NOMO-1 treated with dmso at 0.1 percent for 144 hours (cell line): Measurements from ENCODE around the gene ID4.
"Not testable (repeated sequence)": the region's sequence is repeated elsewhere in the genome, so short reads cannot be mapped to it uniquely, and the experiment has no call there.

ENCODE experiments used
- DNase-seq: peaks from one replicate; lab custom pipeline; 2025; ENCODE audit not compliant: unreplicated experiment; lab: John Stamatoyannopoulos, UW

ID4 gene

DNA sequence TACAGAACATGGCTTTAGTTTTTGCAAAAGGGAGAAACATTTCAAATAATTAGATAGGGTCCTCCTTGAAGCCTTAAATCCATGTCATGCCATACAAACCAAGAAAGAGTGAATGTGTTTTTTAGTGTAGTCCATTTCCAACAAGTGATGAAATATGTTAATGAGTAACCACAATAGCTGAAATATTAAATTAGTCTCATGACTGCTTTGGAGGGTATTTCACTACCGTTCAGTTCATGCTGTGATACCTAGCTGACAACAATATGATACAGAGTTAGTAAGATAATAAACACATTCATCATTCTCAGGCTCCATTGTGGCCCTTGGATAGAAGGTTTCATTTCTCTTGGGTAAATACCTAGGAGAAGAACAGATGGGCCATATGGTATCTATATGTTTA, 5.8 kb upstream of the ID4 start:
- no peak for DNase-seq

DNA sequence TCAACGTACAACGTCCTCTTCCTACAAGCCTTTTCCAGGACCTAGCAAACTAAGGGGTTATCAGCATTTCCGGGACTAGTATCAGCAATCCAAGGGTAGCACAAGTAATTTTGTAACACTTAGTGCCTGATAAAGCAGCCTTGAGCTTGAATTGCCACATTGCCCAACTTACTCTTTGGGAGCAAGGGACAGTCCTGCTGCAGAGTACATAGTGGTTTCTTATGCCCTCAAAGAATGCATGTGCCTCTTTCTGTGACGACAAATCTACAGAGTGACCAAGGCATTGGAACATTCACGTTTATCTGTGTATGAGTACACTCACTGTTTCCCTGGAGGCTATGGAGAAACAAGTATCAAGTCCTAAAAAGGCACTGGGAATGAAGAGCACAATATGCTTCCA, 3.2 kb upstream of the ID4 start:
- DNase-seq, result no peak

- no peak for DNase-seq
Observed at GRCh38 chr6:19834858-19835257, 2.3 kb upstream of the ID4 start.

GRCh38 chr6:19835605-19836004, 1.6 kb upstream of the ID4 start:
- no peak for DNase-seq

- DNase-seq, result no peak
Observed at GRCh38 chr6:19837511-19838441, 606 bp downstream of the ID4 start.

DNA sequence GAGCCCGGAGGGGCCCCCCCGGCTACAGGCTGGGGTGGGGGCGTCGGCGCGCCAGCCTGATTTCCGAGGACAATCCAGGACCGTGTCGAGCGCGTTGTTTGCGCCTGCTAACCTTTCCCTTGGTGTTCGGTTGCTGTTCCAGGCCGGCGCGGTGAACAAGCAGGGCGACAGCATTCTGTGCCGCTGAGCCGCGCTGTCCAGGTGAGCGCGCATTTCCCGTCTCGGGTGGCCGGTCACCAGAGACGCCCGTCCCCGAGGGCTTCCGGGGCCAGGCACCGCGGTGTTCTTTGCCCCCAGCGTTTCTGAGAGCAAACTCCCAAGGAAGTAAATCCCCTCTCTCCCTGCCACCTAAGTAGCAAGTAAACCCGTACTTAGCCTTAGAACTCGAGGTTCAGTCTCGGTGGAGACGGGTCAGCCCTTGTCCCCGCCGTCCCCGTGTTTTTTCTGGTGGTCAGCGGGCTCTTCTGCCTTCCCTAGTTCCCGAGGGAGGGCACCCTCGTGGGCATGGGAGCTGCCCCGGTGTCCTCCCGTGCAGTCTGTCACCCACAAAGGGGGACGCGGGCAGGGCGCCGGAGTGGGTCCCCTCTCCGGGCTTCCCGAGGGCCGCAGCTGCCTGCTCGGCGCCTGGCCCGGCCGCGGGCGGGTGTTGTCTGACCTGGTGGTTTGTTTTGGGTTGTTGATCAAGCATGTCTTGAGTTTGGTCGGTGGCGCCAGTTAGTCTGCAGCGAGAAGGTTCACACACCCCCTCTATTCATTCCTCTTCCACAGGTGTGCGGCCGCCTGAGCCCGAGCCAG, 1.5 kb downstream of the ID4 start:
- DNase-seq, result no peak

DNA sequence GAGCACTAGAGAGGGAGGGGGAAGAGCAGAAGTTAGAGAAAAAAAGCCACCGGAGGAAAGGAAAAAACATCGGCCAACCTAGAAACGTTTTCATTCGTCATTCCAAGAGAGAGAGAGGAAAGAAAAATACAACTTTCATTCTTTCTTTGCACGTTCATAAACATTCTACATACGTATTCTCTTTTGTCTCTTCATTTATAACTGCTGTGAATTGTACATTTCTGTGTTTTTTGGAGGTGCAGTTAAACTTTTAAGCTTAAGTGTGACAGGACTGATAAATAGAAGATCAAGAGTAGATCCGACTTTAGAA, 2.0 kb downstream of the ID4 start:
- no peak for DNase-seq

DNA sequence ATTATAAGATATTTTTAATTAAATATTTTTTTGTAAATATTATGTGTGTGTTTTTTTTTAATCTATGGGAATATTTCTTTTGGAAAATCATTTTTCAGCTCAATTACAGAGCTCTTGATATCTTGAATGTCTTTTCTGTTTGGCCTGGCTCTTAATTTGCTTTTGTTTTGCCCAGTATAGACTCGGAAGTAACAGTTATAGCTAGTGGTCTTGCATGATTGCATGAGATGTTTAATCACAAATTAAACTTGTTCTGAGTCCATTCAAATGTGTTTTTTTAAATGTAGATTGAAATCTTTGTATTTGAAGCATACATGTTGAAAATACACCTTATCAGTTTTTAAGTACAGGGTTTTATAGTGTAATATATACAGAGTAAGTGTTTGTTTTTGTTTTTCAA, 2.6 kb downstream of the ID4 start:
- no peak for DNase-seq

GRCh38 chr6:19841181-19841580, 4.0 kb downstream of the ID4 start:
- DNase-seq, result no peak

DNA sequence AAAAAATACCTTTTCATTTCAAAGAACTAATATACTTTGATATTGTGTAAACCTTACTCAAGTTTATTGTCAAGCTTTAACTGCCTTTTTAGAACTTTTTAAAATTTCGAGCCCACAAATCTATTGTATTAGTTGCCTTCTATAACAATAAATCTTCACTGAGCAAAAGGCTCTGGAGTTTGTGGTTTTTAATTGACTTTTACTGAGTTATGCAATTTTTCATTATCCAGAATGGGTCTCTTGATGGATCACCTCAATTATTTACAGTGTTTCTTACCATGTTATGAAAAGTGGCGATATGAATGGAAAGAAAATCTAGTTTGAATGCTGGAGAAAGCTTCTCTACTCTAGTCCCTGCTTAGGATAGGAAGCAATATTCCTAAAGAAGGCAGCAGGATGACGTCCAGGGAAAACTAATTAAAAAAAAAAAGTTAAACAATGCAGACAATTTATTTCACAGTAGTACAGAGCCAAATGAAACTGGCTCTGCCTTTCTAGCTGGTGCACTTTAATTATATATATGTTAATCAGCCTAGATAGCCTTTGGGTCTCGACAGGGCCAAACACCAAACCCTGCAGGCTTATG, 5.0 kb downstream of the ID4 start:
- no peak for DNase-seq

- no peak for DNase-seq
Observed at GRCh38 chr6:19844689-19845088, 7.5 kb downstream of the ID4 start.

DNA sequence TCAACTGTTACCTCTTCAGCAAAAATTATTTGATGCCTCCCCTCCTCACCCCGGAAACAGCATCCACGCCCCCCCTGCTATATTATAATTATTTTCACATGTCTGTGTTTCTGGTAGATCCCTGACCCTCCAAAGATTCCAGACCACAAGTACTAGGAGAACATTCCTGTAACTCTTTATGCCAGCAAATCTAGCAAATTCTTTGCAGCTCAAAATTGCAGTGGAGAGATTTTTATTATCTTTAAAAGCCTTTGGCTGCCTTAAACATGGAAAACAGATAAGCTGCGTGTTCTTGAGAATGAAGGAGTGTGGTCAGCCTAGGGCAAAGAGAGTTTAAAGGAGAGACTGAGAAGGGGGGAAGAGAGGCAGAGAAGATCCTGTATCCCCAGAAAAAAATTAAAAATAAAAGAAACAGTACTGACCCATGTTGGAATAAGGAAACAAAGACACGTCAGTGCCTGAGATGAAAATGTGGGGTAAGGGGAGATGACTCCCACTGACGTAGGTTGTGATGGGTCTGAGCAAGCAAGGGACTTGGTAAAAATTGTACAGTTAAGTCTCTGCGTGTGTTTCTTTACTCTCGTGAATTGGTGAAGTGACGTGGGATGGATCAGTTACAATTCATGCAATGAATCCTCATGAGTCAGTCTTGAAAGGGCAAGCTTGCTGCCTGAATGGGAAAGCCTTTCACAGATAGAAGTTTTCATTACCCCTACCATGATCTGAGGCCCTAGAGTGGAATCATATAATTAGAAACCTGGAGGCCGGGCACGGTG, 8.3 kb downstream of the ID4 start:
- no peak for DNase-seq

DNA sequence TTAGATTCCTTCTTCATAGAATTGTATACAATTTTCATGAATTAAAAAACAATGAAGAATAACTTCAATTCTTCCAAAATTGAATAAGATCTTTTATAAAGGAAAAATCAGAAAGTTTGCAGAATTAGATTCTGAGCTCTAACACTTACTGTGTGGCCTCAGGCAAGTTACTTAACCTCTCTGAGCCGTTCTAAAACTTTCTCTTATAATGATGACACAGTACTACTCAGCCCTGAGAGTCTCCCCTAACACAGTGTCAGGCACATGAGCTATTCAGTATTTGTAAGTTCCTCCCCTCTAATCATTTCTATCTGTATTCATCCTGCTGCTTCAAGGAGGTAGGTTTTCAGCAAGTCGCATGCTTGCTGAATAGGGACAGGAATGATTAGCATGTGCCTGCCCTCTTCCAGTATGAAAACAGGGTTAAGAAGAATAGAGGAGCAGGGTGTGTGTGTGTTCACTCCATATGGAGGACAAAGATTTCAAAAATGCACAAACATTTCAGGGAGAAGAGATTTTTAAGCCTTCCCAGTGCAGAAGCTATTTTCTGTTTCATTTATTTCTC, 11.4 kb downstream of the ID4 start:
- DNase-seq, result no peak

GRCh38 chr6:19849196-19849595, 12.0 kb downstream of the ID4 start:
- no peak for DNase-seq

DNA sequence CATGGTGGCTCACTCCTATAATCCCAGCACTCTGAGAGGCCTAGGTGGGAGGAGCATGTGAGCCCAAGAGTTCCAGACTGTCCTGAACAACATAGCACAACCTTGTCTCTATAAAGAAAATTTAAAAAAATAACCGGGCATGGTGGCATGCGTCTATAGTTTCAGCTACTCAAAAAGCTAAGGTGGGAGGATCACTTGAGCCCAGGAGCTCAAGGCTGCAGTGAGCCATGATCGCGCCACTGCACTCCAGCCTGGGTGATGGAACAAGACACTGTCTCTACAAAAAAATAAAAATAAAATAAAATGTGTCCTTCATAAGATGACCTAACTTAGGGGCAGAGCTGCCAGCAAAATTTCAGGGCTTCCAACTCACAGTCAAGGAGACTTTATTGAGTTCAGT, 12.6 kb downstream of the ID4 start:
- no peak for DNase-seq

DNA sequence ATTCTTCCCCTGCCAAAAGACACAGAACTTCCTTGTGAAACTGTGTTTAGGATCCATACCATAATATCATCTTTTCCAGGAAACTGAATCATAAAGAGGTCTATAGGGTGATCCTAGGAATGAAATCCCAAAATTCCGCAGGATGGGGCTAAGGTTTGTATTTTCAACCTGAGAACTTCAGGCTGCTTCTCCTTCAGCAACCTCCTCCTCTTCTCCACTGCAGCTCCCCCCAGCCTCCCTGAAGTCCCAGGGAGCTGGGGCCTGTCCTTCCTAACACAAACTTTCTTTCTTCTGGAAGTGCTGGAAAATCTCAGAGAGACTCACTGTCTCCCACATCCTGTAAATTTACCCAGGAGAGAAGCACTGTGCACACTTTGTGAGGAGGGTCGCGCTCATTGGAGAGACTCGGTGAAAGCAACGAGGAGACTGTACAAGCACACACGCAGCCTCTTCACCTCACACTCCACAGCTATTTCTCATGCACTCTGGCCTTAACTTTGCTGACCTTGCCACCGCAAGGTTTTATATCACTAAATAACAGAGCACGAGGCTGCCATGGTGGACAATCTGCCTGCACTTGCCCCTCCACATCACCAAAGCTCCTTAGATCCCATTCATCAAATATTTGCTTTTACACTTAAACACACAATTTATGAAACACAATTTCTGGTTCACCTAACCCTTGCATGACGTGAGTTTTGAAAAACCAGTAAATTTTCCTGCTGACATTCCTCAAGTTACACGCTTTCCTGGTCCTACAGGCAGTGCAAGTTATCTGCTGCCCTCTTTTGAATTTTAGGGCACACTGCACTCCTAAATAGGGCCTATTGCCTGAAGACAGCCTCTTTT, 14.3 kb downstream of the ID4 start:
- DNase-seq, result no peak

DNA sequence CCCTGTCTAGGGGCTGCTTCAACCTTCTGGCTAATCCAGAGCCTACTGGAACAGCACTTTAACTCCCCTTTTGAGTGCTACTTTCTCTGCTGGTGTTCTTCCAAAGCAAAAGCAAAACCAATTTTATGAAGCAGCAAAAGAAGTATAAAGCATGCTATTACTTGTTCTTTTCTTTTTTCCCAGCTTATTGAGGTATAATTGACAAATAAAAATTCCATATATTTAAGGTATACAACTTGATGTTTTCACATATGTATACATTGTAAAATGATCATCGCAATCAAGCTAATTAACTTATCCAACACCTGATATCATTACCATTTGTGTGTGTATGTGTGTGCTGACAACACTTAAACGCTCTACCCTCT, 14.9 kb downstream of the ID4 start:
- no peak for DNase-seq

- no peak for DNase-seq
Observed at GRCh38 chr6:19852927-19853326, 15.8 kb downstream of the ID4 start.

DNA sequence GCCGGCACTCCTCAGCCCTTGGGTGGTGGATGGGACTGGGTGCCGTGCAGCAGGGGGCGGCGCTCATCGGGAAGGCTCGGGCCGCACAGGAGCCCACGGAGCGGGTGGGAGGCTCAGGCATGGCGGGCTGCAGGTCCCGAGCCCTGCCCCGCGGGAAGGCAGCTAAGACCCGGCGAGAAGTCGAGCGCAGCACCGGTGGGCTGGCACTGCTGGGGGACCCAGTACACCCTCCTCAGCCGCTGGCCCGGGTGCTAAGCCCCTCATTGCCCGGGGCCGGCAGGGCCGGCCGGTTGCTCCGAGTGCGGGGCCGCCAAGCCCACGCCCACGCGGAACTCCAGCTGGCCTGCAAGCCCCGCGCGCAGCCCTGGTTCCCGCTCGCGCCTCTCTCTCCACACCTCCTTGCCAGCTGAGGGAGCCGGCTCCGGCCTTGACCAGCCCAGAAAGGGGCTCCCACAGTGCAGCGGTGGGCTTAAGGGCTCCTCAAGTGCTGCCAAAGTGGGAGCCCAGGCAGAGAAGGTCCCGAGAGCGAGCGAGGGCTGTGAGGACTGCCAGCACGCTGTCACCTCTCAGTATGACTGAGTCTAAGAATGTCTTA, 17.3 kb downstream of the ID4 start:
- DNase-seq, result not testable (repeated sequence)

GRCh38 chr6:19855536-19855935, 18.4 kb downstream of the ID4 start:
- DNase-seq, result no peak
